Middle frontal gyrus (tissue), 1 donor: Measurements from ENCODE around the gene PLCB1.

ENCODE experiments used
- DNase-seq: peaks from one replicate; pipeline ENCODE4 v3.0.0-alpha.2; 2015; ENCODE audit warnings: low spot score; ENCODE audit errors: extremely low spot score

PLCB1 gene

GRCh38 chr20:8534368-8535160, 402.5 kb downstream of the PLCB1 start:
- no peak for DNase-seq

GRCh38 chr20:8535403-8536261, 403.6 kb downstream of the PLCB1 start:
- DNase-seq, result no peak

- no peak for DNase-seq
Observed at GRCh38 chr20:8536262-8536618, 404.2 kb downstream of the PLCB1 start.

- DNase-seq, result no peak
Observed at GRCh38 chr20:8540466-8540865, 408.4 kb downstream of the PLCB1 start.

- DNase-seq, result no peak
Observed at GRCh38 chr20:8542110-8542486, 410.0 kb downstream of the PLCB1 start.

GRCh38 chr20:8545212-8545611, 413.1 kb downstream of the PLCB1 start:
- peak; percentile 12 for DNase-seq

- DNase-seq, result no peak
Observed at GRCh38 chr20:8547035-8547650, 415.1 kb downstream of the PLCB1 start.

GRCh38 chr20:8547968-8548588, 416.0 kb downstream of the PLCB1 start:
- no peak for DNase-seq

- no peak for DNase-seq
Observed at GRCh38 chr20:8549192-8549591, 417.1 kb downstream of the PLCB1 start.

GRCh38 chr20:8557711-8558110, 425.6 kb downstream of the PLCB1 start:
- no peak for DNase-seq

GRCh38 chr20:8562356-8562755, 430.3 kb downstream of the PLCB1 start:
- DNase-seq, result no peak

- DNase-seq, result no peak
Observed at GRCh38 chr20:8568075-8568474, 436.0 kb downstream of the PLCB1 start.

- DNase-seq, result no peak
Observed at GRCh38 chr20:8569766-8570165, 437.7 kb downstream of the PLCB1 start.

- no peak for DNase-seq
Observed at GRCh38 chr20:8571611-8572010, 439.5 kb downstream of the PLCB1 start.

- no peak for DNase-seq
Observed at GRCh38 chr20:8573686-8574085, 441.6 kb downstream of the PLCB1 start.

- no peak for DNase-seq
Observed at GRCh38 chr20:8575114-8575513, 443.0 kb downstream of the PLCB1 start.

- no peak for DNase-seq
Observed at GRCh38 chr20:8578161-8578865, 446.2 kb downstream of the PLCB1 start.

GRCh38 chr20:8579035-8579434, 447.0 kb downstream of the PLCB1 start:
- DNase-seq, result no peak

- no peak for DNase-seq
Observed at GRCh38 chr20:8581446-8582183, 449.5 kb downstream of the PLCB1 start.

- no peak for DNase-seq
Observed at GRCh38 chr20:8583012-8583565, 451.0 kb downstream of the PLCB1 start.
